HG02884 (cell line): Measurements from ENCODE around the gene ZNF267.
A peak's percentile ranks its signal among the peaks of the same experiment; 100 is the strongest.
"Not testable (repeated sequence)": the region's sequence is repeated elsewhere in the genome, so short reads cannot be mapped to it uniquely, and the experiment has no call there.

ENCODE experiments used
- ATAC-seq: cut with Tn5 transposase; IDR thresholded peaks from one replicate; pipeline ENCODE4 v1.9.1; 2021; ENCODE audit warnings: mild to moderate bottlenecking, moderate library complexity; ENCODE audit not compliant: unreplicated experiment

ZNF267 gene

GRCh38 chr16:31873556-31874365 lies at the start of gene ZNF267:
TSS of gene ZNF267 (plus strand) at chr16:31873807. CDS start at chr16:31873967, 160 bp downstream.
- ATAC-seq: peak; percentile 37

GRCh38 chr16:31833047-31833446 lies 40.6 kb upstream of the ZNF267 start:
- ATAC-seq: no peak

- not testable (repeated sequence) for ATAC-seq
Measured at GRCh38 chr16:31836396-31836795, 37.2 kb upstream of the ZNF267 start.

- no peak for ATAC-seq
Measured at GRCh38 chr16:31842864-31843263, 30.7 kb upstream of the ZNF267 start.

- not testable (repeated sequence) for ATAC-seq
Measured at GRCh38 chr16:31848572-31848971, 25.0 kb upstream of the ZNF267 start.

- ATAC-seq: no peak
Measured at GRCh38 chr16:31853291-31853690, 20.3 kb upstream of the ZNF267 start.

GRCh38 chr16:31860508-31860907 lies 13.1 kb upstream of the ZNF267 start:
- ATAC-seq: no peak

- ATAC-seq: no peak
Measured at GRCh38 chr16:31861455-31861854, 12.2 kb upstream of the ZNF267 start.

GRCh38 chr16:31862761-31863160 lies 10.8 kb upstream of the ZNF267 start:
- no peak for ATAC-seq

- no peak for ATAC-seq
Measured at GRCh38 chr16:31868164-31868563, 5.4 kb upstream of the ZNF267 start.

- ATAC-seq: no peak
Measured at GRCh38 chr16:31868691-31869167, 4.9 kb upstream of the ZNF267 start.

GRCh38 chr16:31869511-31870201 lies 4.0 kb upstream of the ZNF267 start:
- peak; percentile 42 for ATAC-seq

- ATAC-seq: no peak
Measured at GRCh38 chr16:31870809-31871208, 2.8 kb upstream of the ZNF267 start.

GRCh38 chr16:31871510-31871909 lies 2.1 kb upstream of the ZNF267 start:
- ATAC-seq: no peak

GRCh38 chr16:31872201-31872600 lies 1.4 kb upstream of the ZNF267 start:
- ATAC-seq: no peak

- peak; percentile 28 for ATAC-seq
Measured at GRCh38 chr16:31874366-31875111, 932 bp downstream of the ZNF267 start.

GRCh38 chr16:31875112-31875803 lies 1.7 kb downstream of the ZNF267 start:
- no peak for ATAC-seq

- ATAC-seq: no peak
Measured at GRCh38 chr16:31875928-31876547, 2.4 kb downstream of the ZNF267 start.

- peak; percentile 44 for ATAC-seq
Measured at GRCh38 chr16:31876951-31877828, 3.6 kb downstream of the ZNF267 start.
